NAMALWA (cell line): Measurements from ENCODE around the gene PCGF3.

Experiments used
- DNase-seq: peaks from one replicate; pipeline ENCODE4 v3.0.0-alpha.2; 2015; ENCODE audit warnings: low spot score

Gene PCGF3

GRCh38 chr4:784401-785331 is 79.0 kb downstream of the PCGF3 start:
- DNase-seq = no peak

DNA sequence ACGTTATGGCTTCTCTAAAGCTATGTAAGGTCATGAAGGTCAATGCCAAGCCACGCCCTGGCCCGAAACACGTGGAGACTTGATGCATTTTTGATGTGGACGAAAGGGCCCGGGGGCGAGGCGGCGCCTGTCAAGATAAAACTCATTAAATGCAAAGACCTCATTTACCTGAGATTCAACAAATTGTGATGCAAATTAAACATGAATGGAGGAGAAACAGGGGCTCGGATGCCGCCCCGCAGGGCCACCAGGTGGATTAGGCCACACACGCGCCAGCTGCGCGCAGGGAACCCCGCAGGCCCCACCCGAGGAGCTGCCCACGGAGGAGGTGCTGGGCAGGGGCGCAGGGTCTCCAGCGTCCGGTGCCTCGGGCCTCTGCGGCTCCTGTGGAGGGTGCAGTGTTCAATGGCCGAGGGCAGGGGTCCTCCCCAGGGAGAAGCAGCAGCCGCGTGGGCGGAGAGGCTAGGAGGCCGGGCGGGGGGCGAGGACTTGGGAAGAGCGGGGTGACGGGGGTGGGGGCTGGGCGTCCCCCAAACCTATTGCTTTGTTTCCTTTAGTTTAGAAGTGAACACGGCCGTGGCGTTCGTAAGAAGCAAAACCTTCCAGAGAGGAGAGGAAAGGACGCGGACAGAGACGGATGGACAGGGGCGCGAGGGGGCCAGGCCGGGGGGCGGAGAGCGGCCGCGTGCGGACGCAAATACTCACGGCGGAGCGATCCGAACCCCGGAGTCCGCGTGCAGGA is 79.9 kb downstream of the PCGF3 start:
- DNase-seq = no peak

GRCh38 chr4:786074-786741 is 80.6 kb downstream of the PCGF3 start:
- DNase-seq = no peak

DNA sequence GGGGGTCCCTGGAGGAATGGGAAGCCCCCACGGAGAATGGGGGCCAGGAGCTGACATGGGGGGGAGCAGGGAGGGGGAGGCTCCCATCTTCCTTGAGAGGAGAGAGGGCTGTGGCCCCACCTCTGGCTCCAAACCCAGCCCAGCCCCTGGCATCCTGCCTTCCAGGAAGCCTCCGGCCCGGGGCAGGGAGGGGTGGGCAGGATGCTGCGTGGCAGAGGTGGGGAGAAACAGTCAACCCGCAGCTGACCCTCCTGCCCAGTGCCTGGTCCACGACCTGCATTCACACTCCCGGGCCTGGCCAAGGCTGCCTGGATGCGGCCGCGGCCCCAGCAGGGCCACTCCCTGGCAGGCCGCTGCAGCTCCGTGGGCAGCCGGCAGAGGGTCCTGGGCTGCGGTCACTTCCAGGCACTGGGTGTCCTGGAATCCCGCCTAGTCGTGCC is 81.2 kb downstream of the PCGF3 start:
- no peak for DNase-seq

- no peak for DNase-seq
Observed at GRCh38 chr4:787561-787981, 81.9 kb downstream of the PCGF3 start.

DNA sequence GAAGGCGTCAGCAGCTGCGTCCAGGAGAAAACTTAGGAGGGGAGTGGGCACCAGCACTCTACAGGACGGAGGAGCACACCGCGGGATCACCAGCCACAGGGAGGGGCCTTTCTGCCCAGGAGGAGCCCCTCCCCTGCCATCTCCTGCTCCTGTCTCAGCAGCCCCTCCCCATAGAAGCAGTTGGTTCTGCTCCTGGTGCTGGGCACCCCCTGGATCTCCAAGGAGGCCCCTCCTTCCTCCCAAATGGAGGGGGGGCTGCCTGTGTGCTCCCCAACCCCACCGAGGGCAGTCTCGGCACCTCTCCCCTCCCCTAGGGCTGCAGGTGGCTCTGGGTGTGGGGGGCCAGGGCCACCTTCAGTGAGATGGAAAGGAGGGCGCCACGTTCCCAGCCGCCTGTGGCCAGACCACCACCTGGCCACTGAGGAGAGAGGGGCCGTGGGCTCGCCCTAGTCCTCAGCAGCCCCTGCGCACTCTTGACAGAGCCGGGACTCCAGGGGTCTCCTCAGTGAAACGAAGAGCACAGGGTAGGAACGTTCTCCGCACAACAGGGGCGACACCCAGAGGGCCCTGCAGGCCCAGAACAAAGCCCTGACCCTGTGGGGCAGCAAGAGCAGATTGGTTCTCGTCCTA is 82.5 kb downstream of the PCGF3 start:
- no peak for DNase-seq

DNA sequence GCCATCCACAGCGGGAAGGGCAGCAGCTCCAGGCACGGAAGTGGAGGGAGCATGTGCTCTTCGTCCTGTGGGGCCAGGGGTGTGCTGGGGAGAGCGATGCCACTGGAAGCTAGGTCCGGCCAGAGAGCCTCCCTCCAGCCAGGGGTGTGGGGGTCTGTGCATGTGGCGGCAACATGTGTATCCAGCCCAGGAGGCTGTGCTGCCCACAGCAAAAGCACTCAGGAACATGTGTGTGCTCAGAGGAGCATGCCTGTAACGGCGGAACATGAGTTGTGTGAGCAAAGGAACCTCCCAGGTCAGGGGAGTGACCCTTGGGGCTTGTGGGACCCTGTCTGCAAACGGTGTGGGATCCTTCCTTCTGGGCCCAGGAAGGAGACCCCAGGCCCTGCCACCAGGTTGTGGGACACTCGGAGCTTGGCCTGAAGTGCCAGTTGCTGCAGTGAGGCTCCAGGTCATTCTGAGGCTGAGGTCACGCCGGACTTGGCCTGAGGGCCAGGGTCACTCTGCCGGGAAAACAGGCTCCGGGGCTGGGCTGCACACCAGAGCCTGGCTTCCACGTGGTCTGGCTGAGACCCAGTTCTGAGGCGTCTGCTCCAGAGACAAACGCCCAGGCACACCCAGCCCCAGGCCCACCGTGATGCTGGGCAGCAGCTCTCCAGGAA is 83.1 kb downstream of the PCGF3 start:
- DNase-seq = no peak

- peak; percentile 32 for DNase-seq
Observed at GRCh38 chr4:789571-790465, 84.2 kb downstream of the PCGF3 start.

- DNase-seq = no peak
Observed at GRCh38 chr4:790466-790820, 84.8 kb downstream of the PCGF3 start.

- DNase-seq = no peak
Observed at GRCh38 chr4:791252-791897, 85.7 kb downstream of the PCGF3 start.

DNA sequence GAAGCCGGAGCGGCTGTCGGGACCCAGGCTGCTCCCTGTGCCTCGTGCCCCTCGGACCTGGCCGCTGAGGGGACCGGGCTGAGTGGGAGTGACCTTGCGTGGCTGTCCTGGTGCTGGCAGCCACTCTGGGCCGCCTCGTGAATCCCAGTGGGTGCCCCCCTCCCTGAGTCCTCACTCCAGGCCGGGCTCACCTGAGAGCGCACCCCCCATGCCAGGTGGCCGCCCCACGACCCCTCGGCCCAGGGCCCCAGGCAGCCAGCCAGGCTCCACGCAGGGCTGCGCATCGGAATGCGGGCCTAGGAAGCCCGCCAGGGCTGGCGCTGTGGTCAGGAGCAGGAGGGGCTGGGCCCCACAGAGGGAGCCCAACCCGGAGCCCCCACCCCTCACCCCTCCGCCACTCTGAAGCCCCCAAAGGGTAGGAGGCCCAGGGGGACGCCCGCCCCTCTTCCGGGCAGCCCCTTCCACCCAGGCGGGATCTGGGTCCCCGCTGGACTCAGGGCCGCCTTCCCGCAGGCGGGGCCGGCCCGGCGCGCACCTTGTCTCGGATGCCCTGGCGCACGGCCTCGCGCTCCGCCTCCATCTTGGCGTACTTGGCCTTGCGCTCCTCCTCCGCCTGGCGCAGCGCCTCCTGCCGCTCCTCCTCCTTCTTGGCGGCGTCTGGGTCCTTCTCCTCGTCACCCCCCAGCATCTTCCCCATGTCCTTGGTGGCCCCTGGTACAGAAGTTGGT is 86.4 kb downstream of the PCGF3 start:
- no peak for DNase-seq

GRCh38 chr4:792626-793092 is 87.0 kb downstream of the PCGF3 start:
- DNase-seq = peak; percentile 86

DNA sequence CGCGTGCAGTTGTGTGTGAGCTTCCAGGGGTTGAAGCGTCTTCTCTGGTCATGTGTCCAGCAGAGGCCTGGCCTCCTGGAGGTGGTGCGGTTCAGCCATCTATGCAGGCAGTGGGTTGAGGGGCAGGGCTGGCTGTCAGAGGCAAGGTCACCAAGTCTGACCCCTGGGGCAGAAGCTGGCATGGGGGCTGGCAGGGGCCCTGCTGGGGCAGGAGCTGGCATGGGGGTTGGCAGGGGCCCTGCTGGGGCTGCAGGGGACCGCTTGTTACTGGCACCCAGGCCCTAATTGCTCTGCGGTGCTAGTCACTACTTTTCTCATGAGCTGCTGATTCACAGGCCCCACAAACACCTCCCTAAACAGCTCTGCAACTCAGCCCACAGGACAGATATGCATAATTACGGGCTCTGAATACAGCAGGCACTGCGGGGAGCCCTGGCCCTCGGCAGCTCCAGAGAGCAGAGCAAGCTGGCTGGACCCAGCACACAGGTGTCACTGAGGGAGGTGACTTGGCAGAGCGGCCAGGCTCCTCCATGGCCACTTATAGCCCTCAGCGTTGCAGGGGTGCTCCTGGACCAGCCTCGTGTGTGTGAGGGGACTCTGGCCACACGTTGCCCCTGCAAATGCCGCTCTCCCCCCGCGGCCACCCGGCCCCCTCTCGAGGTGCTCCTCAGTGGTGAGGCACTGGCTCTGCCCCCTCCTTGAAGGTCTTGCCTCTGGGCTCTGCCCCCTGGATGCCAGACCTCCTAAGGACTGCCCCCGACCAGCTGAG is 87.6 kb downstream of the PCGF3 start:
- DNase-seq = peak; percentile 67

DNA sequence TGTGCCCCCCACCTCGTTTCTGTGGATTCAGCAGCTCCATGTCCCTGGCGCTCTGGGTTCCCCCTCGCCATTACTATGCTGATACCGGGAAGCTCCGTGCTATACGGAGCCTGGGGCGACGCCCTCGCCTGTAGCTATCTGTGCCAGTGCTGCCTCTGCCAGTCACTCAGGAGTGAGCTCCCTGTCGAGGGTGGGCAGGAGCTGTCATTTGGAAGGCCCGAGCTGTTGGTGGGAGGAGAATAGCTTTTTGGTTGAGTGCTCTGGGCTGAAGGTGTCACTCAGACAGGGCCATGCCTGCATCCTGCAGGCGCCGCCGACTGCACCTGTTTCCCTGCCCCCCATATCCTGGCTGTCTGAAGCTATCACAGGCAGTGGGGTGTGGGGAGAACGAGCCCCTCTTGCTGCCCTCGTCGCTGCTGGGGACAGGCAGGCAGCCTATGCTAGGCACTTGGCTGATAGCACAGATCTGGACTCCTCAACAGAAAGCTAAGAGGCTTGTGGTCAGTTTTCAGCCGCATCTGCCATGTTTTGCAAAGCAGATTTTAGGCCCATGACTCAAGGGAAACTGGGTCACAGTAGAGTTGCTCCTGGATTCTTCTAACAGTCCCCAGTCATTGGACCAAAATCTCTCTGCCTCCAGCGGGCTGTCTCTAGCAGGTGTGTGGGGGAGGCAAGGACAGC is 88.4 kb downstream of the PCGF3 start:
- peak; percentile 72 for DNase-seq

DNA sequence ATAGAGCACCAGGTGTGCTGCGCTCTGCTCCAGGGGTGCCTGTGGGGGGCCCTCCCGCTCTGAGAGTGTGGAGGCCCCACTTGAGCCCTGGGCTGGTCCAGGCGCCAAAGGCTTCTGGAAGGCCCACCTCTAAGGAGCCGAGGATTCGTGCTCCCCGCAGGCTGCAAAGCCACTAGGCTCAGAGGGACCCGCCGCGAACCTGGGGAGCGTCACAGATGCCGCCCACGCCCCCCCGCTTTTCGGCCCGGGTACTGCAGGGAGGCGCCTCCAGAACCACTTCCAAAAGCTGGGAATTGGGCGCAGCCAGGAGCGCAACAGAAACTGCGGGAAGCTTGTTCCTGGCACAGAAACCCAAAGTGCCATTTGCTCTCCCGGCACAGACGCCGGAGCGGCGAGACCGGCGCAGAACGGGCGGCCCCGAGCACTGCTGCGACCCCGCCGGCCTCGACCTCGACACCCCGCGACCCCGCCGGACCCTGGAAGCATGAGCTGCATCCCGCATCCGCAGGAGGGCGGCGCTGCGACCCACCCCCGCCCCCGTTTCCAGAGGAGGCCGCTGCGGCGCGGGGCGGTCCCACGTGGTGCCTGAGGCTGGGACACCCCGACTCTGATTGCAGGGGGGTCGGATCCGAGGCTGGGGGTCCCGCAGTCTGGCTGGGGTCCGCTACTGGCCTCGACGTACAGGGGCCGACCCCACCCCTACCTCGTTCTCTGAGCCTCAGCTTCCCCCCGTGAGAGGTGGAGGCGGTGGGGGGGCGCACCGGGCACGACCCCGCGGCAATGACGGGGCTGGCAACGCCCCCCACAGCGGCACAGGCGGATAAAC is 89.5 kb downstream of the PCGF3 start:
- no peak for DNase-seq

DNA sequence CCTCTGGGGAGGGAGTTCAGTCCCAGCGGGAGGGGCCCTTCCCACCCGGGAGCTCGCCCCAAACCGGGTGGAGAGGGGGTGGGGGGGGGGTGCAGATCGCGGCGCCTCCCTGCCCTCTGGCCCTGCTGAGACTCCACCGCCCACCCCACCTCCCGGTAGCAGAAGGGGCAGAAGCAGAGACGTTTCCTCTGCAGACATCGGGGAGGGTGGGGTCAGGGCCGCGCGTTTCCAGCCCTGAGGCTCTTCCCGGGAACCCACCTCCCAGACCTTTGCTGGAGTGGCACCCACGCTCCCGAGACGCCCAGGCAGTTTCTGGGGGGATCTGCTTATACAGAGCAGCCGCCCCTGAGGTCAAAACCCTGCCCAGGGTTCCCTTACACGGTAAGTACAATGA is 90.1 kb downstream of the PCGF3 start:
- DNase-seq = no peak

- DNase-seq = no peak
Observed at GRCh38 chr4:796206-796605, 90.6 kb downstream of the PCGF3 start.
